Measurements from ENCODE around the gene ANKFY1.

The ANKFY1 gene

DNA sequence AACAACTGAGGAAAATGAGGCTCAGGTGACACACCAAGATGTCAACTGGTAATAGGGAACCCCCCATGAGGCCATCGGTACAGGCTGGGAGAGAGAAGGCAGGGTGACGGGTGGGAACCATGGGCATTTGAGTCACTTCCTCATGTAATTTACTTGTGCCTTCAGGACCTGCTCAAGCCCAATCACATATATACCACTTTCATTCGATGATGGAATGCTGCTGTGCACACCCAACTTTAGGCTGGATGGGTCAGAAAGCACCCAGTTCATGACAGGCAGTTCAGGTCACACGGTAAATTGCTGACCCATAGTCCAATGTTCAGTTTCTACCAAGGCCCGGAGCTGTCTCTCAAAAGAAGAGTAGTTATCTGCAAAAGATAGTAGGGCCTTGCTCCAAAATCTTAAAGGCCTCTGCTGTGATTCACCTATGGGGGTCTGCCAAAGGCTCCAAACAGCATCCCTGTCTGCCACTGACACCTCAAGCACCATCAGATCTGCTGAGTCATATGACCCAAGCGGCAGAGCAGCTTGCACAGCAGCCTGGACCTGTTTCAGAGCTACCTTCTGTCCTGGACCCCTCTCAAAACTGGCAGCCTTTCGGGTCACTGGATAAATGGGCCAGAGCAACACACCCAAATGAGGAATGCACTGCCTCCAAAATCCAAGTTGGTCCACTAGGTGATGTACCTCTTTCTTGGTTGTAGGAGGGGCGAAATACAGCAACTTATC is 145.6 kb downstream of the ANKFY1 start:
- DNase-seq (ENCODE audit: low spot score): no peak

DNA sequence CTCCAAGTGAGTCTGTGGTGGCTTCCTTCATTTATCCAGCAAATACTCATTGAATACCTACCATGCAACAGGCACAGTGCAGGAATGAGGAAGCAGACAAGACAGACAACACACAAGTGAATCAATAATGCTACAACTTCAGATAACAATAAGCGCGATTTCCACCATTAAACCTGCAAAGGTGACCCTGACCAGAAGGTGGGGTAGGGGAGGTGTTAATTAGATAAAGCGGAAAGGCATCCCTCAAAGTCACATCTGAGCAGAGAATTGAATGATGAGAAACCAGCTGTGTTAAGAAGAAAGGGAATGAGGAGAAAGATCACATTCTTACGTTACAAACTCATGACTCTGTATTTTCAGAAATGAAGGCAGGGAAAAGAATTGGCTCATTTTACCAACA is 147.3 kb downstream of the ANKFY1 start:
- no peak for DNase-seq (ENCODE audit: low spot score)
